Renal pelvis (tissue), 4 donors: ENCODE measurements around the gene LRGUK. TPM values are rescaled to one million over a fixed set of nuclear protein-coding genes. Genes with fewer than 3 reads are reported as not detected.
"Not testable (repeated sequence)": the region's sequence is repeated elsewhere in the genome, so short reads cannot be mapped to it uniquely, and the experiment has no call there.

Experiments
- DNase-seq: peaks from one replicate; pipeline ENCODE4 v3.0.0-alpha.2; 2013
- polyA plus RNA-seq, 3 donors: library from polyadenylated mRNA; unstranded; fragments of 120-200 nt; gene quantifications; one replicate each; pipeline ENCODE4 v1.2.1, GENCODE V29; 2013; ENCODE audit not compliant: insufficient read length in 3 of 3

Gene LRGUK
- polyA plus RNA-seq, 3 donors, result 1.3 to 3.5 (median 2.9) TPM

DNA sequence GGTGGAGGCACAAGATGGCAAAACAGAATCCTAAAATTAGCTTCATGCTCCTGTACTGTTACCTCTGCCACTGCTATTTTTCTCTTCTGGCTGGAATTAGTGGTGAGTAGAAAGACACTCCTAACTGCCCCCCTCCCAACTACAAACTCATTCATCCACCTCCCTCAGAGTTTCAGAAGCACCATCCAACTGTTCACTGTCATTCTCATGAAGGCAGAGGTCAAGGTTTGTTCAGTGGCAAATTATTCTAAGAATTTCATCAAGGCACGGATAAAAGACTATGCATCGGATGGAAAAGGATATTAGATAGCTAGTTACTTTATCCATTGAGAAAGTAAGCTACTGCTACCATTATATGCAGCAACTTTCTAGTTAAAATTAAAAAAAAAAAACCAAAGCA, 59.7 kb downstream of the LRGUK start:
- DNase-seq, result no peak

GRCh38 chr7:134187893-134188292, 60.8 kb downstream of the LRGUK start:
- DNase-seq, result no peak

DNA sequence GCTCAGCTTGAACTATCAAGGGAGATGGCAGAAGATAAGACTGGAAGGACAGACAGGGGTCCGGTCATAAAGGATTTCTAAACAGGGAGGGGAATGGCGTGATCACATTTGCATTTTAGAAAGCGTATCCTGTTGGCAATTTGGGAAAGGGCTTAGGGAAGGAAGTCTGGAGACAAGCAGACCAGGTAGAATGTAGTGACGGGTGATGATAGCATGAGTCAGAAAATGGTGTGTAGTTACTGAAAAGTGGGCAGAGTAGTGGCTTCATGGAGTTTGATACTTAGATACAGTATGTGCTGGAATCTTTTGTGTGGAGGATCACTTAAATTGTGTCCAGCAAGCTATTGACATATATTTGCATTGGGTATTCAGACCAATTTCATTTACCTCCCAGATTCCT, 61.2 kb downstream of the LRGUK start:
- DNase-seq, result no peak

DNA sequence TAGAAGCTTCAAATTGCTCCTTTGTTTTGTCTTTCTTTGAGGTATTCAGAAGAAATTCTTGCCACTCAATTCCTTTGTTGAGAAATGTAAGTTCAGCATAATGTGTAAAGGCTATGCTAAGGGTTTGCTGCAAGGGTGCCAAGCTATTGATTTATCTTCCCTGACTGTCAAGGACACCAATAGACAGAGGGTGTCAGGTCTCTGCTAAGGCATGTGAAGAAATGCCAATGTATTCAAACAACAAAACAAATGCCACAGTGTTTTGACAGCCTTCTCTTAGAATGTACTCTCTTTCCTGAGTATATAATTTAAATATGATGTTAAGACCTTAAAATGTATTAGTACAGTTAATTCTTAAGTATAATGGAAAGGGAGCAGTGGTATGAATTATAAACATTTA, 62.4 kb downstream of the LRGUK start:
- DNase-seq, result no peak

DNA sequence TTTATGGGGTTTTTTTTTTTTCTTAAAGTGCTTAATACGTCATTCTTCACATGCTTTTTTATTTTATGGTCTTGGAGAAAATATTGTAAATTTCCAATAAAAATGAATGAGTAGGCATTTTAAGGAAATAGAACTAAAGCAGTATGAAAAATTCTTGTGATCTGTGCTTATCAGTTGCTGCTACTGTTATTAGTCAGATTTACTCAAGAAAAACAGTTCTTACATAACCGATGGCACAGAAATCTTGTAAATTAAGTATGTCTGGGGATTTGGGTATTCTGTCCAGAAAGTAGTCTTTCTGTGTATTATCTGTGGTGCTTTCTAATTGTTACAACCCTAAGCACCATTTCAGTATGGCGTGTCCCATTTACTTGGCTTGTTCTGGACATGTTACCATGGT, 64.7 kb downstream of the LRGUK start:
- no peak for DNase-seq

DNA sequence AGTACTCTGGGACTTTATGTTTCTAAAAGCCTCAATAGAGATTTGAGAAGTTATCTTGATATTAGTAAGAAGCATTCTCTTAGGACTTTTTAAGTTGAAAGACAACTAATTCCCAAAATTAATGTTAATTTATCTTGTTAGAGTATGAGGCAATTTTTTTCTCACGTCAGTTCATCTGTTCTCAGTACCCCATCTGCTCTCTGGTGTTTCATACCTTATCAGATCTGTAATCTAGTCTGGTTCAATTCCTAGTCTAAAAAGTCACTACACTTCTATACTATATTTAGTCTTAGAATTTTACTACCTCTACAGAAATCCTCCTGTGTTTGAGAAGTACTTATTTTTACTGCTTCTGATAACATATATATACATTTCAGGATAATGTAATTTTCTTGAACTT, 66.1 kb downstream of the LRGUK start:
- DNase-seq, result no peak

GRCh38 chr7:134195252-134195651, 68.1 kb downstream of the LRGUK start:
- no peak for DNase-seq

- DNase-seq, result no peak
Observed at GRCh38 chr7:134196439-134196838, 69.3 kb downstream of the LRGUK start.

DNA sequence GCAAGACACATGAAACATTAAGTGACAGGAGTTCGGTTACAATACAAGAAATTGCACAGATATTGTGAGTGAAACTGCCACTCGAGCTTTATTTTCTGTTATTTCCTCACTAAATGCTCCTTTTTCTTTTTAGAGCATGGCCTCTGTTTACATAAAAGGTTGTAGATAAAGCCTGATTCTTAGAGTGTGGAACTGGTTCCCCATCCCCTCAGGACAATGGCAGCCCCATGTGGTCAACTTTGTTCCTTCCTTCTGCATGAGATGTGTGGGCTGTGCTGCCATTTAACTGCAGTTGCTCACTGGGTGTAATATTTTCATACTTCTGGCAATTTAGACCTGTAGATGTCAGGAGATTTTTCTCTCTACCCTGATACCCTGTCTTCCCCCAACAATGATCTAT, 70.2 kb downstream of the LRGUK start:
- DNase-seq, result no peak

DNA sequence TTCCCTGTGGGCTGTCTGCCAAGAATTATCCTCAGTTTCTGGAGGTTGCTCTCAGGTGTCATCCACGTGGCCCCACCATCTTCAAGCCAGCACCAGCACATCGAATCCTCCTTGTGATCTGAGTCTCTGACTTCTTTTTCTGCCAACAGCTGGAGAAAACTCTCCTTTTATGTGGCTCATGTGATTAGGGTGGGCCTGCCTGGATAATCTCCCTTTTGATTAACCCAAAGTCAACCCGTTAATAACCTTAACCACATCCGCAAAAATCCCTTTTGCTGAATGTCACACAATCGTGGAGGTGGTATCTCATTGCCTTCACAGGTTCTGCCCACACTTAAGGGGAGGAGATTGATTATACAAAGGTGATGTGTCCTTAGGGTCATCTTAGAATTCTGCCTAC, 73.8 kb downstream of the LRGUK start:
- DNase-seq, result no peak

DNA sequence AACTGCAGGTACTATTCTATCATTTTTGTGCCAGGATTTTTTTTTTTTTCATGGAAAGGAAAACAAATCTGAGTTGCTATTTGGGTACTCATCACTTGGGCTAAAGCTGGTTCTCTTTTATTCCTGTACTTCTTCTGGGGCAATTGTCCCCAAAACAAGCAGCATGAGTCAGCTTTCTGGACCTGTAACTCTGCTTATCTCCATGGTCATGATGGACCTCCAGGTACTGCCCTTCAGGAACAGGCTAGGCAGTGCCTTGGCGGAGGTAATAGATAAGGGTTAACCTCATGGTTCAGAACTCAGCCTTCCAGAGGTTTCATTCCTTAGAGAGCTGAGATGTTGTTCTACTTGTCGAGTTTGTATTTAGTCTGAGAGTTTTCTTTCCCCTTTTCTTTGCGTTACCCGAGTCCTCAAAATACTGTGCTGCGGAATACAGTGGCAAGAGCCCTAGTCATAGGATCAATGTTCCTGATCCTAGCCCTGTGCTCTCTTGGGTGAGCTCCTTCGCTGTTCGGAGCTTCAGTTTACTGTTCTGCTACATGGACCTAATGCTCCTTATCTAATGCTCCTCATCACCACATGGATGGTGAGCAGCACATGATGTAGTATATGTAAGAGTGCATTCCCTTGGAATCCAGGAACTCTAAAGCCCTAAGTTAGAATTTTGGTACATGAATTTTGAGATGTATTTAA, 74.6 kb downstream of the LRGUK start:
- no peak for DNase-seq

GRCh38 chr7:134203186-134203889, 76.2 kb downstream of the LRGUK start:
- DNase-seq, result no peak

DNA sequence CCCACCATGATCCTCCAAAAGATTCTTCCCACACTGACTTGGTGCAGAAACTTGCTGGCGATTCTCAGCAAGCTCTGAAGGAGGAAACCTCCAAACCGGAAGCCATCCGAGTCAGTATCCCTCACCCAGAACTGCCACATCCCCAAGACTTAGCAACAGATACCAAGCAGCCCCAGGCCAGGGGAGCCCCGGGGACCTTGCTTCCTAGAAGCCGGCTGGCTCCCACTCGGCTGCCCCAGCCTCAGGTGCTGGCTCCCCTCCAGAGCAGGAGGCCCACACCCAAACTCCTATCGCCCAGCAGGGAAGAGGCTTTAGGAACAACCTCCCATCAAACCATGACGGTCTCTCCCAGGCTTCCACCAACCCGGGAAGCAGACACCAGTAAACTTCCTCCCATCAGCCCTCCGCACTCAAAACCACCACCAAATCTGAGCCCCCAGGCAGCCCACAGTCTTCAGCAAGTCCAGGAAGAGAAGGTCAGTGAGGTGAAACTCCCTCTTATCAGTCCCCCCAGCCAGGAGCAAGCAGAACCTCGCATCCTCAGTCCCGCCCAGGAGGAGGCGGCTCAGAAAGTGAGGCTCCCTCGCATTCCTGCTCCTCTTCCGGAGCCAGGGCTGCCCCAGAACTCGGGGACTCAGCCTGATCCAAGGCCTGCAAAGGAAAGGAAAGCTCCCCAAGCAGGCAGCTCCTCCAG, 82.3 kb downstream of the LRGUK start:
- no peak for DNase-seq

- no peak for DNase-seq
Observed at GRCh38 chr7:134210227-134210626, 83.1 kb downstream of the LRGUK start.

GRCh38 chr7:134210976-134211663, 84.0 kb downstream of the LRGUK start:
- no peak for DNase-seq

GRCh38 chr7:134211817-134212216, 84.7 kb downstream of the LRGUK start:
- DNase-seq, result no peak

GRCh38 chr7:134212576-134213546, 85.7 kb downstream of the LRGUK start:
- no peak for DNase-seq

DNA sequence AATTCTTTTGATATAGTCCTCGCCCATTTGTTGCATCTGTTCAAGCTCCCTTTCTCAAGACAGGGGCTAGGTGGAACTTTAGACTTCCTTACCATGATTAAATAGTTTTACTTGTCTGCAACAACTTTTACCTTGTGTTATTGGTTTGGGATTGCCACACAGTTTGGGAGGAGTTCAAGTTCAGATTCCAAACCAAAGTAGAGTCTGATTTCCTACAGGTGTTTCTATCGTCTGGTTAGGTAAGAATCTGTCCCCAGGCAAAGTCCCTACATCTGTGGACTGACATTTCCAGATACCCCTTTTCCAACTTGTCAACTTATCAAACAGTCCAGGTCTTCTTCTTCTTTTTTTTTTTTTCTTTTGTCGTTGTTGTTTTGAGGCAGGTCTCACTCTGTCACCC, 93.1 kb downstream of the LRGUK start:
- no peak for DNase-seq

GRCh38 chr7:134231296-134231695, 104.2 kb downstream of the LRGUK start:
- not testable (repeated sequence) for DNase-seq

DNA sequence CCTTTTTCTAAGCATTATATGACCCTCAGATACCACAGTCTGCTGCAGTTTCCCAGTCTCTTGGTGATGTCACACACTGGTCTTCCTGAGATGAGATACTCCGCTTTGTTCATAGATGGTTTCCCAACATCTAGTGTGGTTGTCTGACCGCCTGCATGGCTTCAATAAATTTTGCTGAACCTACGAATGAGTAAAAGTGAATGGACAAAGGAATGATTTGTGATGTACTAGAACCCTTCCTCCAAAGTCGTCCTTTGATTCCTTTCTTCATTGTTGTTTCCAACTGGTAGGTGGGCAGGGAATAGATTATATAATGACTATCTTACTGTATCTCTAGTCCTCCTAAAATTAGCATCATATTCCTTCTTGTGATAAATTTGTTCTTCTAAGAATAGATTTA, 107.1 kb downstream of the LRGUK start:
- no peak for DNase-seq

GRCh38 chr7:134245253-134245652, 118.1 kb downstream of the LRGUK start:
- DNase-seq, result no peak
